GM19238 (cell line): ENCODE data around the gene IZUMO1.

Experiments used
- DNase-seq: peaks from one replicate; pipeline ENCODE4 v3.0.0; 2011; ENCODE audit warnings: low spot score; ENCODE audit not compliant: insufficient read length

Gene IZUMO1

DNA sequence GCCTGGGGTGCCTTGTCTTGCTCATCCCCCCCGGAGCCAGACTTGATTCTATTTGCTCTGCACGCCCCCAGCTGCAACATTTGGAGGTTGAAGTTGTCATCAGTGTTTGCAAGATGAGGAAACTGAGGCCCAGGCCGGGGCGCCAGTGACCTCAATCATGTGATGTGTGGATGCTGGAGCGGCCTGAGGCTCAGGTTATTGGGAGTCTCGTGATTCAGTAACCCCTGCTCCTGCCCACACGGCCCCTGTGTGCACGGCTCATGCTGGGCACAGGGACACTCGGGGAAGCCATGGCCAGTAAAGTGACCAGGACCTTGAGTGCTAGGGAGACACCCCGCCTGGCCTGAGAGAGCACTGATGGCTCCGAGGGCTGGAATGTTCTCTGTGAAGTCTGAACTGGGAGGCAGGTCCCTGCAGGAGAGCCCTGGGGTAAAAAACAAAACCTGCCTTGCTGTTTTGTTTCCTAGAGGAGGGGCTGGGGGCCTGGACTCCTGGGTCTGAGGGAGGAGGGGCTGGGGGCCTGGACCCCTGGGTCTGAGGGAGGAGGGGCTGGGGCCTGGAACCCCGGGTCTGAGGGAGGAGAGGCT lies 10.5 kb upstream of the IZUMO1 start:
- no peak for DNase-seq

DNA sequence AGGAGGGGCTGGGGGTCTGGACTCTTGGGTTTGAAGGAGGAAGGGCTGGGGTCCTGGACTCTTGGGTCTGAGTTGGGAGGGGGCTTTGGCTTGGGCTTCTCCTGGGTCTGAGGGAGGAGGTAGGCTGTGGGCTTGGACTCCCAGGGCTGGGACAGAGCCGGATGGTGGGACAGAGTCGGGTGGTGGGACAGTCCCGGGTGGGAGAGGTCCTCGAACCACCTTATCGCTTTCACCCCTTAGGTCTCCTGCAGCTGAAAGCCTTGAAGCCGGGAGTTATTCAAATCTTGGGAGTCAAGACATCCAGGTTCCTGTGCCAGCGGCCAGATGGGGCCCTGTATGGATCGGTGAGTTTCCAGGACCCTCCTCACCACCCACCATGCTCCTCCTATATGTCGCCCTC lies 10.0 kb upstream of the IZUMO1 start:
- DNase-seq = no peak

DNA sequence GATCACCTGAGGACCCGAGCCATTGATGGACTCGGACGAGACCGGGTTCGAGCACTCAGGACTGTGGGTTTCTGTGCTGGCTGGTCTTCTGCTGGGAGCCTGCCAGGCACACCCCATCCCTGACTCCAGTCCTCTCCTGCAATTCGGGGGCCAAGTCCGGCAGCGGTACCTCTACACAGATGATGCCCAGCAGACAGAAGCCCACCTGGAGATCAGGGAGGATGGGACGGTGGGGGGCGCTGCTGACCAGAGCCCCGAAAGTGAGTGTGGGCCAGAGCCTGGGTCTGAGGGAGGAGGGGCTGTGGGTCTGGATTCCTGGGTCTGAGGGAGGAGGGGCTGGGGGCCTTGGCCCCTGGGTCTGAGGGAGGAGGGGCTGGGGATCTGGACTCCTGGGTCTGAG lies 9.5 kb upstream of the IZUMO1 start:
- no peak for DNase-seq

DNA sequence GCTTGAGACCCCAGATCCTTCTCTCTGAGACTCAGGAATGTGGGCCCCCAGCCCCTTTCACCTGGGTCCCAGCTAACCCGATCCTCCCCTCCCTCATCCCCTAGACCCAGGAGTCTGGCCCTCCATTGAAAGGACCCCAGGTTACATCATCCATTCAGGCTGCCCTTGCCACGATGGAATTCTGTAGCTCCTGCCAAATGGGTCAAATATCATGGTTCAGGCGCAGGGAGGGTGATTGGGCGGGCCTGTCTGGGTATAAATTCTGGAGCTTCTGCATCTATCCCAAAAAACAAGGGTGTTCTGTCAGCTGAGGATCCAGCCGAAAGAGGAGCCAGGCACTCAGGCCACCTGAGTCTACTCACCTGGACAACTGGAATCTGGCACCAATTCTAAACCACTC lies 9.1 kb upstream of the IZUMO1 start:
- no peak for DNase-seq

DNA sequence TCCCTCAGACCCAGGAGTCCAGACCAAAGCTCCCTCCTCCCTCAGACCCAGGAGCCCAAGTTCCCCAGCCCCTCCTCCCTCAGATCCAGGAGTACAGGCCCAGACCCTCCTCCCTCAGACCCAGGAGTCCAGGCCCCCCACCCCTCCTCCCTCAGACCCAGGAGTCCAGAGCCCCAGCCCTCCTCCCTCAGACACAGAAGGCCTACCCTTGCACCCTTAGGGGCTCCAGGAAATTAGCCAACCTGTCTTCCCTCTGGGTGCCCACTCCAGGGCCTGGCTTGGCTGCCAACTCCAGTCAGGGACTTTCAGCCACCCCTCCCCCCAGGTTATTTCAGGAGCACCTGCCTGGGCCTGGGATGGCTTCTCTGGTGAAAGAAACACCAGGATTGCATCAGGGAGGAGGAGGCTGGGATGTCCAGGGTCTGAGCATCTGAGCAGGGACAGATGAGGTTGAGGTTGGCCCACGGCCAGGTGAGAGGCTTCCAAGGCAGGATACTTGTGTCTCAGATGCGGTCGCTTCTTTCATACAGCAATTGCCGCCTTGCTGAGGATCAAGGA lies 8.5 kb upstream of the IZUMO1 start, which contains the start of gene FGF21:
Gene FGF21 (plus strand): TSS at position 441 of the 558 bp plus-strand sequence. CDS start 713 bp downstream, outside the sequence.
- no peak for DNase-seq

DNA sequence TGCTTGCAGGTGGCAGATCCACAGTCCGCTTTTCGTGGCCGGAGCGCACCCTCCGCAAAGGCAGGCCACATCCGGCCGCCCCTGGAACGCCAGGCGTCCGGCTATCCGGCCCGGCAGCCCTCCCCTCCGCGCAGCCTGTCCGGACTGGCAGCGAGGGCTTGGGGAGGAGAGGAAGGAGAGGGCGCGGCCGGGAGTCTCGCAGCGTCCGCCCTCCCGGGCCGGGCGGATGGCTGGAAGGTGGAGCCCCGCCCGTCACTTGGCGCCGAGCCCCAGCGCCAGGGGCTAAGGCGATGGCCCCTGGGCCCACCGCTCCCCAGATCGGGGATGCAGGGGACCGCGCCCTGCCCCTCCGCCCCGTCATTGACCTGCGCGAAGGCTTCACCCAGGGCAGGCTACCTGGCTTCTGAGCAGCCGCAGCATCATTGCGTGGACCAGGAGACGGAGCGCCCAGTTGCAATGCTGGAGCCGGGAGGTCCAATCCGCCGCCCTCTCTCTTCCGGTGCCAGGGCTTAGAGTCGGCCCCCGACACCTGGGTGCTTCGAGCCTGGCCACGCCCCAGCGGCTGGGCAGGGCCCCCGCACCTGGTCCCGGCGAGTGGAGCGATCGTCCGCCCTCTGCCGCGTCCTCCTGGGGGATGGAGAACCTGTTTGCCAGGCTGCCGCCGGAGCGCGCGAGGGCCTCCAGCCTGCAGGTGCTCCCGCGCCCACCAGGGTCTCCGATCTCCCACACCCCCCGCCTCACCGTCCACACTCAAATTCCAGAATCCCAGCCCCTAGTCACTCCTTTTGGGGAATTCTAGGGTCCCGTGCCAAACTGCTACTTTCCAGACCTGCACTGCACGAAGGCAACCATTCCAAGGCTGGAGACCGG lies 6.0 kb upstream of the IZUMO1 start, which contains the start of gene FUT1:
Gene FUT1 (minus strand): TSS at position 146 of the 870 bp plus-strand sequence. CDS start 1,360 bp downstream, outside the sequence.
- no peak for DNase-seq

DNA sequence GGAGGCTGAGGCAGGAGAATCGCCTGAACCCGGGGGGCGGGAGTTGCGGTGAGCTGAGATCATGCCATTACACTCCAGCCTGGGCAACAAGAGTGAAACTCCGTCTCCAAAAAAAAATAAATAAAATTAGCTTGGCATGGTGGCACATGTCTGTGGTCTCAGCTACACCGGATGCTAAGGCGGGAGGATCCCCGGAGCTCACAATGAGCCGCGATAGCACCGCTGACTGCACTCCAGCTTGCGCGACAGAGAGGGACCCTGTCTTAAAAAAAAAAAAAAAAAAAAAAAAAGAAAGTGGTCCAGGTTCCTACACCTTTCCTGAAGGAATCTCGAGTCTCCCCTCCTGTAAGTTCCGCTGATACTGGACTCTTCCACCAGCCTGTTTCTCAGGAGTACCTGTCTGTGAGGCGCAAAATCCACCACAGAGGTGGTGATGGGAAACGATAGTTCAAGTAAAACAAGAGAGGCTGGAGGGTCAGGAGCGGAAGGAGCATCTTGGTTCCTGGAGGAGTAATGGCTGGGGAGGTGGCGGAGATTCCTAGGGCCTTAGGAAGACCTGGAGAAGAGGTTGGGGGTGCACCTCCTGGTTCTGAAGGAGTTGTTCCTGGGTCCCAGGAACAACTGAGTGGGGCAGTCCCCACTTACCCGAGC lies 5.3 kb upstream of the IZUMO1 start:
- DNase-seq = no peak

DNA sequence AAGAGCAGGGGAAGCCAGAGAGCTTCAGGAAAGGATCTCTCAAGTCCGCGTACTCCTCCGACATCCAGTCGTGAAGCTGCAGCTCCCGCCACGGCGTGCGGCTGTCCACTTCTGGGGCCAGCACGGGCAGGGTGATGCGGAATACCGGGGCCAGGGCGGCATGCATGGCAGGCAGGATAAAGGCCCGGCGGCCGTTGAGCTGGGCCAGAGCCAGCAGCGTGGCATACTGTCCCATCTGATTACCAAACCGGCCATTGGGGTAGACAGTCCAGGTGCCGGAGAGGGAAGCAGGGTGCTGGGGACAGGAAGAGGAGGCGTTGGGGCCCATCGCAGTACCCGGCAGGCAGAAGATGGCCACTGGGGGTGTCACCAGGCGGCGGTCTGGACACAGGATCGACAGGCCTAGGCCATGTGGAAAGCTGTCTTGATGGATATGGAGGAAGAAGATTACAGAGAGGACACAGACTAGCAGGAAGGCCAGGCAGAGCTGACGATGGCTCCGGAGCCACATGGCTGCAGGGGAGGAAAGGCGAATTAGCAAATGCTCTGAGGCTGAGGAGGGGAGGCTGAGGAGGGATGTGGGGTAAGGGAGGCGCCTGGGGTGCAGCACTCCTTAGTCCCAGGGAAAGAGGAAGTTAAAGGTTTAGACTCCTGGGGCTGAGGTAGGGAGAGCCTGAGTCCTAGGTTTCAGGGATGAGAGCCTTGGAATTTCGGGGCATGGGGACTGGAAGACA lies 4.2 kb upstream of the IZUMO1 start:
- no peak for DNase-seq

DNA sequence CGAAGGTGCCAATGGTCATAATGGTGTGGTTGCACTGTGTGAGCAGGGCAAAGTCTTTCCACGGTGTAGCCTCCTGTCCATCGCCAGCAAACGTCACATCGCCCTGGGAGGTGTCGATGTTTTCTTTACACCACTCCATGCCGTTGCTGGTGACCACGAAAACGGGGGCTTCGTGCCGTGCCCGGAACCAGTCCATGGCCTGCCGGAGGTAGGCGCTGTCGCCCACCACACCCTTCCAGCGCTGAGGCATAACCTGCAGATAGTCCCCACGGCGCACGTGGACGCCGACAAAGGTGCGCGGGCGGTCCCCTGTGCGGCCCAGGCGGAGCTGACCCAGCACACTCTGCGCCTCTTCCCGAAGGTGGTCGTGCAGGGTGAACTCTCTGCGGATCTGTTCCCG lies 3.6 kb upstream of the IZUMO1 start:
- no peak for DNase-seq

DNA sequence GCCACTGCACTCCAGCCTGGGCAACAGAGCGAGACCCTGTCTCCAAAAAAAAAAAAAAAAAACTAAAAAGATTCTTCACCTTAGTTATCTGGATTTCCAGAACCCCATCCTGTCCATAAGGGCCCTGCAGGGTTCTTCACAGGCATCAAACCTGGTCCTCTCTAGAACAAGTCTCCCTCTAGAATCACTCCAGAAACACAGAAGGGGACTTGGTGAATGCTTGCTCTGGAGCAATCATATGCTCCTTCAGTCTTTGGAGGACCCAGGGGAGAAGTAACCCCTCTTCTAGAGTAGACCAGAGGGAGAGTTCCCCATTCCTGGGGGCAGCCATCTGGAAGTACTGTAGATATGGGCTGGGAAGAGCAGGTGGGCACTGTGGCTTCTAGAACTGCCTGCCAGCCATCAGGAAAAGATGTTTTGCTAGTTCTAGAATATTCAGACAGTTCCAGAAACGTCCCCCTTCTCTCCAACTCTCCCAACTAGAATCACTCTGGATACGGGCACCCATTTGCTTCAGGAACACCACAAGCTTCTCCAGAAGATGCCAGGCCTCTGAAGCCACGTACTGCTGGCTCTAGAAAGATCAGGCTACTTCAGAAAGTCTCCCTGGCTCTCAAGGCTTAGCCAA lies 3.0 kb upstream of the IZUMO1 start:
- no peak for DNase-seq

DNA sequence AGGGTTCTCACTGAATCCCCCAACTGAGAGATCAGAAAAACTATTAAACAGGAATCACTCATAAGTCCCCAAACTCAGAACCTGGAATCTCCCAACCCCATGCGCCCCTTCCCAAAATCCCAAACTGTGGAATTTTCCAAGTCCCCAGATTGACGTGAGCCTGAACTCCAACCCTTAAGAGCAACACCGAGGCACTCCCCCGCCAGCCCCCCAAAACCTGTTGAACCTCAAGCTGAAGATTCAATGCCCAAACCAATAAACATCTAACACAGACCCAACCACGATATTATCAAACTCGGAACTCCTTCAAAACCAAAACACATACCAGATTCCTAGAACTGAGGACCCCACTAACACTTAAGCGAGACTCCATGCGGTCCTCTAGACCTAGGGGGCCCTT lies 599 bp downstream of the IZUMO1 start:
- no peak for DNase-seq

DNA sequence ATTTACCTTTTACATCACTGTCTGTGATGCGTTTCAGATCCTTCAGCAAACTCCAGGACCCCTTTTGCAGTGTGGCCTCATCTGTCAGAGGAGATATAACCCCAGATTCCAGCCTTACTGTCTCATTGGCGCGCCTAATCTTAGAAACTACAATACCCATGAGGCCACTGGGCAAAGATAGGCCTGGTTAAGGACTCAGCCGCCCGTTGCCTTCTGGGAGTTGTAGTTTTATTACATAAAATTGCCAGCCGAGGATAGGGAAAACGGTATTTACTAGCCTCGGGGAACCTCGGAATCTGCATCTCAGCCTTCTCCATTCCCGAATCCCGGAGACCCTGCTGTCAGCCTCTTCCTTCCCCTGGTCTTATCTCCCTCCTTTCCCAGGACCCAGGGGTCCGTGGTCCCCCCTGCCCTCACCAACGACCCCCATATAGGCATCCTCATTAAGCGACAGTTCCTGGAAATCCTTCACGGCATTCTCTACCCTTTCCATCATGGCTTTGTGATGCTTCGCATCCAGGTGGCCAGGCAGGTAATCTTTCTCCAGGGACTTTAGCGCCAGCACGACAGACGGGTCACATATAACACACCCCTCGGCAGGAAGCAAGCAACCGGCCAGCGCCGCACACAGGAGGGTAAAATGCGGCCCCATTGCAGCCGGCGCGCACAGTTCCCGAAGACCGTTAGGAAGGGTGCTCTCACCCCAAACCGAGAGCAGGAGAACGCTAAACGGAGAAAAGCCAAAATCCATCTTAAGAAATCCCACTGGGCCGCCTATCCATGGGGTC lies 1.3 kb downstream of the IZUMO1 start:
- DNase-seq = peak; percentile 50

DNA sequence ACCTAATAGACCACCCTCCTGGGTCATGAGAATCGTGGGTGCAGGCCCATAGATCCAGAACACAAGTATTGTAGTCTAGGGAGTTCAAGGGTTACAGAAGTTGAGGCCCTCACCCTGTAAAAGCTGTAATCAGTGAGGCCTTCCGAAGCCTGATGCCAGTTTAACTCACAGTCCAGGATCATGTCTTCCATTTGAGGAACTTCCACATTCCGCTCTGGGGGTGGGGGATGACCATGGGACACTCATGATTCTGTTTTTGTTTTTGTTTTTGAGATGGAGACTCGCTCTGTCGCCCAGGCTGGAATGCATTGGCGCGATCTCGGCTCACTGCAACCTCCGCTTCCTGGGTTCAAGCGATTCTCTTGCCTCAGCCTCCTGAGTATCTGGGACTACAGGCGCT lies 4.6 kb downstream of the IZUMO1 start:
- no peak for DNase-seq

DNA sequence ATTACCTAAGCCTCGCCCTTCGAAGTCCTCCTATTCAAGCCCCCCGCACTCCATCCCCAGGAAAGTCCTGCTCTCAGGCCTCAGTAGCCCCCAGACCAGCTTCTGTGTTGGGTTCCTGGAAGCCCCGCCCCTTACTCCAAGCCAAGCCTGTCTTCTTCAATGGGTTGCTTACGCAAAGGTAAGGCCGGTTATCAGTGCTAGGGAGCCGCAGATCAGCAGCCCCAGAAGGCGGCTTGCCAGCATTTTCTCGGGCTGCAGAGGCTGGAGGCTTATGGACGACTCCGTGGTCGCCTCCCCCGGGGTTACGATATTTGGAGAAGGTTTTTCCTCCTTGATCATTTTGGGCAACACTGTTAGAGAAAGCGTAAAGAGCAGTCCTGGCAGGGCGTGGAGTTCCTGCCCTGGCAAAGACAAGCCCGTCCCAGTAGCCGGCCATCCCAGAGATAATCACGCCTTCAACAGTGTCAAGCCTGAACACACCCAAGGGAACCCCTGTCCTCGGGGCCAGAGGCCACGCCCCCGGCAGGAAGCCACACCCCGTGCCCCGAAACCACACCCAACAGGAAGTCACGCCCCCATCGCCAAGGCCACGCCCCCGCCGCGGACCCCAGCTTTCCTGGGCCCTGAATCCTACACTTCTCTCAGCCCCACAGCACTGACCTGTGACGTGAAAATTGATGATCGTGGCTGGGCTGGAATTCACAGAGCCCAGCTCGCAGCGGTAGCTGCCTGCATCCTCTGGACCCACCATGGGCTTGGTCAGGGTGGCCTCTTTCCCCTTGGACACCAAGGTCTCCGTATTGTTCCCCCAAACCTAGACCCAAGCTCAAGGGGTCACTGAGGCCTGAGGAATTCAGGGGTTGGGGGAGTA lies 5.3 kb downstream of the IZUMO1 start:
- DNase-seq = no peak

DNA sequence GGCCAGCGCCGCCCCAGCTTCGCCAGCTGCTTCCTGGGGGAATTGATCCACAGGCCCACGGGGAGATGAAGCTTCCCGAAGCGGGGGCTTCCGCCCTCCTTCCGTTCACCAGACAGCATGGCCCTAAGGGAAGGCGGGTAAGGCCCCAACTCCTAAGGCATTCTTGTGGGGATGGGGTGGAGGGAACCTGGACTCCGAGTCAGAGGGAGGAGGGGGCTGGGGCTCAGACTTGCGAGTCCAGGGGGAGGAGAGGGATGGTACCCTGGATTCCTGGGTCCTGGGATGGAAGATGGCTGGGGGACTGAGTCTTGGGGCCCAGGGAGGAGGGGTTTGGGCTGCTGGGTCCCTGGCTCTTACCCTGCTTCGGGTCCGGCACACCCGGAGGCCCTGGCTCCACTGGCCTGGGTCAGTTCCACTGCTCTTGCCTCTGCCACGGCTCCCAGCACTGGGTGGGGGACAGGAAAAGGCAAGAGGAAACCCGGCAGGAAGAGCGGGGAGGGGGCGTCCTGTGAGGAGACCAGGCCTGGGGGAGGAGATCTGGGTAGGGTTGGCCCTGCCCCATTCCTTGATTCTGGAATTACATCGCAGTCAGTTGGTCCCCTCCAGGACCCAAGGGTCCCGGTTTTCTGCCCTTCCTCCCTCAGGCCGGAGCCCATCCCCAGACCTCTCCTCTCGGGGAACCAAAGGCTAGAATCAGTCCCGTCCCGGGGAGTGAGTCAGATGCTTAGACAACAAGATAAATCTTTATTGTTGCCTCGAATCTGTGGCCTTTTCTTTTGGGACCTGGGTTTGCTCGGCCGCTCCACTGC lies 6.3 kb downstream of the IZUMO1 start, which contains the start of gene RASIP1:
Gene RASIP1 (minus strand): TSS at position 447 of the 809 bp plus-strand sequence. CDS start 328 bp downstream, at position 119.
- DNase-seq = no peak

DNA sequence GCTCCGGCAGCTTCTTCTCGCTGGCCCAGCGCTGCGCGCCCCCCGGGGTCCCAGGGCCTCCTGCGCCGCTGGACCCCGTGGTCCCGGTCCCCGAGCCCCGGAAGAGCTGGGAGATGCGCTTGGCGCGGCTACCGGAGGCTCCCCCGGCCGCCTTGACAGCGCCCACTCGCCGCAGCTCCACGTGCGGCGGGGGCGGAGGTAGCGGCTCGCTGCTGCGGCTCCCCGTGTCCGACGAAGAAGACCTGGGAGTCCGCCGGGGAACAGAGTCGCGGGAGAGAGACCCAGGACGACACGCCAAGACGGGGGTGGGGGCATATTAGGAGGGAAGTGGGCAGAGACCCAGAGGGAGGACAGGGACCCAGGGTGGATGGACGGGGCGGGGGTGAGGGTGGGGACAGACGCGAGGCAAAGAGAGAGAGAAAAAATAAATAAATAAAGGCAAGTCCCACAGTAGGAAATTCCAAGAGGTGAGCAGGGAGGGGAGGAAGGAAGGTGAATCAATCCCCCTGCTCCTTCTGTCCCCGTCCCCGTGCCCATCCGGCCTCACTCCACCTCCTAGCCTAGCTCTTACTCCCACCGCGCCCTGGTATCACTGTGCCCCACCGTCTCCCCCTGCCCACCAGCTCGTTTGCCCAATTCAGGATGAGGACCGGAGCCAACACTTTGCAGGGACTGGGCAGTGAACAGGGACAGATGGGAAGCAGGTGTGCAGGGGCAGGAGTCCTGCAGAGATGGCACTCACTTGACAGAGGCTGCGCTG lies 7.1 kb downstream of the IZUMO1 start:
- no peak for DNase-seq
